ENCODE measurements around the gene SLC10A7.

SLC10A7 gene

DNA sequence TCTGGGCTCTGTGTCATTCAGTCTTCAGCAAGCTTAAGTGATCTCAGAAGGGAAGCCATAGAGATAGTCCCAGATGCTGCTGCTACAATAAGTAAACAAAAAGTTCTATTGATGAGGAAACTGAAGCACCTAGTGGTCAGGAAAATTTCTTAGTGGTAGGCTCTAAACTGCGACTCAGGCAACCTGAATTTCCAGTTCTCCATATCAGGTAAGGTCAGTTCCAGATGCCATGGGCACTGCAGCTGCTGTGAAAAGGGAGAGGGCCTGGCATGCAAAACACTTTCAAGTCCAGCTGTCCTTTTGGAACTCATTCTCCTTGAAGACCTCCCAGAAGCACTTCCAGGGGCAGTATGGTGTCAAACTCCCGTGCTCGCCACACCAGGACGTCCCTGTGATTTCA lies 261.2 kb downstream of the SLC10A7 start:
- DNase-seq (ENCODE audit: low read depth in 2 of 2) = no peak

DNA sequence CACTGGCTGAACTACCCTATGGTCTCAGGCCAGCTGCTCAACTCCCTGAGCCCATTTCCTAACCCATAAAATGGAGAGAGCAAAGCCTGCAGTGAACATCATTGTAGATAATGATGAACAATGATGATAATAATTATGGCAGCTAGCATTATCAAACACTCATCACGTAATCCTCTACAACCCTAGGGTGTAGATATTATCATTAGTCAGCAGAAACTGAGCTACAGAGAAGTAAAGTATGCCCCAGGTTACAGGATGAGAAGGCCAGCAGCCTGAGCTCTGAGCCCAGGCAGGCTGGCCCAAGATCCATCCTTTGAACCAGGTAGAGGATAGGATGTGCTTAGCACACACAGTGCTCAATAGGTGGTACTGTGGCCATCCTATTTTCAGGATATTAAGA lies 264.2 kb downstream of the SLC10A7 start:
- no peak for DNase-seq (ENCODE audit: low read depth in 2 of 2)

DNA sequence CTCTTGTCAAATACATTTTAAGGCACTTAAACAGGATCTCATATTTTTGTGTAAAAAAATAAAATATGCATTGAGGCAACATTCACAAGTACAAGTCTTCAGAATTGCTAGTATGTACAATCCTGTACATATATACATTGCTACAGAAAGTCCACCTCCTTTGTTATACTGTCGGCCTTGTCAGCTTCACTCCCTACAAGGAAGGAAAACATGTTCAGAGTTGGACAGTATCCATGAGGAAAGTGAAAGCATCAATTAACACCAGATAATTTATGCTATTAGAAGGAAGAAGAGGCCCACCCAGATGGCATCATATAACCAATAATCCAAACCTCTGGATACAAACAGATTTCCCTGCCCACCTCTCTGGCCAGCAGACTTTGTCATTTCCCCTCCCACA lies 265.4 kb downstream of the SLC10A7 start:
- no peak for DNase-seq (ENCODE audit: low read depth in 2 of 2)

- no peak for DNase-seq (ENCODE audit: low read depth in 2 of 2)
Measured at GRCh38 chr4:146255874-146256273, 265.9 kb downstream of the SLC10A7 start.

- no peak for DNase-seq (ENCODE audit: low read depth in 2 of 2)
Measured at GRCh38 chr4:146255463-146255862, 266.3 kb downstream of the SLC10A7 start.

GRCh38 chr4:146252969-146253611 lies 268.6 kb downstream of the SLC10A7 start:
- DNase-seq (ENCODE audit: low read depth in 2 of 2) = no peak

GRCh38 chr4:146247356-146247755 lies 274.4 kb downstream of the SLC10A7 start:
- DNase-seq (ENCODE audit: low read depth in 2 of 2) = no peak

DNA sequence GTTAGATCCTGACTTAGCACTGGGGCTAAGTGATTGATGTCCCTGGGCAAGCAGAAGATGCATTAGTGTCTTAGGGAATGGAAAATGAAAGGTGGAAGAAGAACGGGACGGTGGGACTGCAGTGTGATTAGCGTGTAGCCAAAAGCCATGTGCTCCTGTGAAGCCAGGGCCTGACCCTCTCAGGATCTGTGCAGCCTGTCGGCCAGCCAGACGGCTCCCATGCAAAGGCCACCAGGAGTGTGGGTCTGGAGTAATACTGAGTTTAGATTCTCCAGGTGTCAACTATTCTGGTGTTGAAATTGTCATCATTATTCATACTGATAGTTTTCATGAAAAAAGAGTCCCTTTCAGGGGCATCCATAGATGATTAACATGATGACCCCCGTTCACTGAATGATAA lies 275.4 kb downstream of the SLC10A7 start:
- no peak for DNase-seq (ENCODE audit: low read depth in 2 of 2)

DNA sequence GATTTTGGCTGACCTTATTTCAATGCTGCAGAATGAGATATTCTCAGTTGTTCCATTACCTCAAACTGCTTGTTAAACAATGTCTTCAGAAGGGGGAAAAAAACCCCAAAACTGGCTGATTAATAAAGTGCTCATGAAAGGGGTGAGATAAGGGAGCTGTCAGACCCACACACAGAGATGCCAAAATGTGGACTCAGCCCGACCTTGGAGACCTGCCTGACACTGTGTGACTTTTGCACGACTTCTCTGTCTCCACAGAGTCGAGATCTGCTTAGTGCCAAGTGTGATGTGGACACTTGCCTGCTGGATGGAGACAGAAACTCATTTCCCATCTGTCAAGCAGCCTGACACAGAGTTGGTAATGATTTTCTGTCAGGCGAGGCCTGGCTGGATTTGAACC lies 275.9 kb downstream of the SLC10A7 start:
- DNase-seq (ENCODE audit: low read depth in 2 of 2) = no peak

GRCh38 chr4:146245246-146245645 lies 276.5 kb downstream of the SLC10A7 start:
- DNase-seq (ENCODE audit: low read depth in 2 of 2) = no peak

DNA sequence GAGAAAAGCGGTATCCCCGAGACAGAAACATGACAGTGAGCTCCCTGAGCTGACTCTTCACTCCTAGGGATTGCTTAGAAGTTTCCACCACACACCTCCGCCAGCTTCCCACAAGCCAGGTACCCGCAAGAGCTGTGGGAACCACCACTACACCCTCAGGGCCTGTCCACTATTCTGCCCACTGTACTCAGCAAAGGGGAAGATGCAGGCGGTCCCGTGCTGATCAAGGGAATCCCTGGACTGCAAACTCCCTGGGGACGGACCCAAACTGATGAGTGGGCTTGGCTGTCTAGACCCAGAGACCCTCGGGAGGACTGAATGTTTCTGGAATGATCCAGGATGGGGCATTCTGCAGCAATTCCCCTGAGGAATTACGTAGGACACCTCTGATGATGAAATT lies 277.2 kb downstream of the SLC10A7 start:
- no peak for DNase-seq (ENCODE audit: low read depth in 2 of 2)

DNA sequence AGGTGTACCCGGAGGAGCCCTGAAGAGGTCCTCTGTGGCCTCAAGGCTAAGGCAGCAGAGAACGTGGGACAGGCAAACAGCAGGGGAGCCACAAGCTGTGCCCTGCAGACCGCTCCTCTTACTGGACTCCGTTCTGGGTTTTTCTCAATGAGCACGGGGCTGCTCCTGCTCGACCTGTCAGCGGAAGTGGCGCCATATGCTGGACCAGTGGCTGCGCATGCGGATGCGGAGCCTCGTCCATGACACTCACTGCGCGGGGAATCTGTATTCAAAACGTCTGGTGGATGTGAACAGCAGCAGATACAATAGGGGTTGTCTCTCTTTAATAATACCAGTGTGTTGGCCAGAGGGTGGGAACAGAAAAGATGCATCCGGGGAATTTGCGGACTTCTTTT lies 277.9 kb downstream of the SLC10A7 start:
- DNase-seq (ENCODE audit: low read depth in 2 of 2) = no peak

GRCh38 chr4:146243141-146243882 lies 278.4 kb downstream of the SLC10A7 start:
- DNase-seq (ENCODE audit: low read depth in 2 of 2) = peak; percentile 71 to 75

- no peak for DNase-seq (ENCODE audit: low read depth in 2 of 2)
Measured at GRCh38 chr4:146238107-146238506, 283.6 kb downstream of the SLC10A7 start.

- no peak for DNase-seq (ENCODE audit: low read depth in 2 of 2)
Measured at GRCh38 chr4:146237092-146237491, 284.6 kb downstream of the SLC10A7 start.

DNA sequence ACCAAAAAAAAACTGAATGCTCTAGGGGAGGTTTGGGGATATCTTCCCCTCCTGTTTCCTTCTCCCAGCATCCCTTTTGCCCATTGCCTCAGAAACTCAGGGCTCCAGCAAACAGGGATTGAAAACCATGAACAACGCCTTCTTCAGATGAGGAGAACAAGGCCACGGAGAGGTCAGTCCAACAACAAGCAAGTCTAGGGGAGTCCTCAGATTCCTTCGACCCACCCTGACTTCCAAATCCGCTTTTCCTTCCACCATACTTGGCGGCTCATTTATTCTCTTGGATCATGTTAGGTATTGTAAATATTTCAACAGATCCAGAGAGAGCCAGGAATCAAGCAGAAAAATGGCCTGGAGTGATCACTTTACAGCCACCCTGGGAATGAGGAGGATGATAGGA lies 285.5 kb downstream of the SLC10A7 start:
- DNase-seq (ENCODE audit: low read depth in 2 of 2) = no peak

DNA sequence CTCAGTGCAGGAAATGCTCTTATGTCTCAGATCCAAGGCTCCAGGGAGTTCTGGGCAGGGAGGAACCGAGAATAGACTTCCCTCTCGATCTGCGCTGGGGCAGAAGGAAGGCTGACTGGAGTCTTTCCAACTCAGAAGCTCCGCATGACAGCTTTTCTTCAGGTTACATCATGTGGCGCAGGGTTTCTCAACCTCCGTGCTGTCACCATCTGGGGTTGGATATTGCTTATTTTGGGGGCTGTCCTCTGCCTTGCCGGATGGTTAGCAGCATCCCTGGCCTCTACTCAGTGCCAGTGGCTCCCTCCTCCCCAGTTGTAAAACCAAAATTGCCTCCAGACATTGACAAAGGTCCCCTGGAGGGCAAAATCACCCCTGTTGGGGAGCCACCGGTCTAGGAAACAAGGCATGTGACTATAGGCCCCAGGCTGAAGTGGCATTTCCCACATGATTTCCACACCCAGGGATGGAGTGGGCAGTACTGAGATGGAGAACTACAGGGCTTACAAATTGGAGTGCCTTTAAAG lies 286.0 kb downstream of the SLC10A7 start:
- no peak for DNase-seq (ENCODE audit: low read depth in 2 of 2)

- no peak for DNase-seq (ENCODE audit: low read depth in 2 of 2)
Measured at GRCh38 chr4:146232131-146232722, 289.5 kb downstream of the SLC10A7 start.

DNA sequence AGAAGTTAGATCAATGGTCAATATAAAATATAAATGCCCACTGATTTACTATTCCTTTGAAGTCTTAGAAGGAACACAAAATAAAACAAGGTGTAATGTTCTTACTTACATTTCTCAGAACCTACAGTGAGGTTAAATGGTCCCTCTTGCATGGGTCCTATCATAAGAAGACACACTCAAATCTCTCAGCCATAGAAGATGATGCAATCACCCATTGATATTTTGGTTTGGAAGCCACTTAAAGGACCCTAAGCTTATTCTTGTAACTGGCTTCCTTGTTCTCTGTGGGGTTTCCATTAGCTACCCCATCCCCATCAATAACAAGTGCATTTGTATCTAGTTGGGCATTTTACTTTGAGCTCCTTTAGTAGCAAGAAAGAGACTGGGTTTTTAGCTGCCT lies 292.3 kb downstream of the SLC10A7 start:
- DNase-seq (ENCODE audit: low read depth in 2 of 2) = no peak

DNA sequence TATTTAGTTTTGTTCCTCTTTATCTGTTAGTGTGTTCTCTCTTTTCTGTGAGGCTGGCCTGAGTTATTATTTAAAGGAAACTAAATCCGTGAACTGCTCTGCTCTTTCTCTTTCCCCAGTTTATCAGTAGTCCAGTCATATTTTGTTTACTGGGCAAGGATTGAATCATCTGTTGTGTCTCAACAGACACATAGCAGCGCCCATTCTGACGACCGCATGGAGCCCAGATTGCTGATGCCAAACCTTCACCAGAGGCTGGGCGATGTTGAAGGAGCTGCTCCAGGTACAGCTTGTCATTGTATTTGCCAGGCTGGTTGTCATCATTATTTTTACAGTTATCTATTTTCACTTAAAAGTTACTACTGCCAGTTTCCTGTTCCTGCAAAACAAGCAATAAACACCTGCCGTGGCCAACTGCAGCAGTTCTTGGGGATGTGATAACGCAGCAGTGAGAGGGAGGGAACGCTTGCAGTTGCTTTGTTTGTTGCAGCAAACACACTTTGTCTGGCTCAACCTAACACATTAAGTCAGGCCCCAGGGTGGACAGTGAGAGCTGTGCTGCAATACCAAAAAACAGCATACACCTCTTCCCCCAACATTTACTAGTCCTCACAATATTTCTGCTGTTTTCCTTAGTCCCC lies 297.3 kb downstream of the SLC10A7 start:
- no peak for DNase-seq (ENCODE audit: low read depth in 2 of 2)

- no peak for DNase-seq (ENCODE audit: low read depth in 2 of 2)
Measured at GRCh38 chr4:146222313-146222712, 299.4 kb downstream of the SLC10A7 start.

DNA sequence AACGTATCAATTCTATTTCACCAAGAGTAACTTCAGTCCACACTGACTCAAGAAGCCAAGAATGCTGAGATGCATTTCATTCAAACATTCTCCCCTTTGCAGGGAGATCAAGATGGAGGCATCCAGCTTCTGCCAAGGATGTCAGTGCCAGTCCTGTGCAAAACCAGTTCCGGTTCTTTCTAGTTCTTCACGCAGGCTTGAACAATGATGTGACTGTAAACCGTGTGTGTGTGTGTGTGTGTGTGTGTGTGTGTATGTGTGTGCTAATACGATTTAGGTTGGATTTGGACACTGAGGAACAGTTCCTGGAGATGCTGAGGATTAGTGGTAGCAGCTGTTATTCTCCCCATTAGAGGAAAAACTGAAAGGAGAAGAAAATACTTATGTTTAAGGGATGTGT lies 307.5 kb downstream of the SLC10A7 start, which contains the start of gene REELD1:
REELD1 (plus strand) TSS at position 301 of the 400 bp plus-strand sequence. CDS start 2,415 bp downstream, outside the sequence.
- DNase-seq (ENCODE audit: low read depth in 2 of 2) = no peak

All from stimulated activated CD8-positive, alpha-beta memory T cell treated with anti-CD3 and anti-CD28 coated beads, Interleukin-2, amount 100 ng/mL, for 48 hours (primary cell).